Fibroblast of skin of right quadriceps (primary cell): ENCODE results near the gene NPAS3.

Experiments used
- DNase-seq: peaks from one replicate; pipeline ENCODE4 v3.0.0-alpha.2; 2013

The NPAS3 gene

GRCh38 chr14:33017016-33017415, 78.3 kb downstream of the NPAS3 start:
- no peak for DNase-seq

DNA sequence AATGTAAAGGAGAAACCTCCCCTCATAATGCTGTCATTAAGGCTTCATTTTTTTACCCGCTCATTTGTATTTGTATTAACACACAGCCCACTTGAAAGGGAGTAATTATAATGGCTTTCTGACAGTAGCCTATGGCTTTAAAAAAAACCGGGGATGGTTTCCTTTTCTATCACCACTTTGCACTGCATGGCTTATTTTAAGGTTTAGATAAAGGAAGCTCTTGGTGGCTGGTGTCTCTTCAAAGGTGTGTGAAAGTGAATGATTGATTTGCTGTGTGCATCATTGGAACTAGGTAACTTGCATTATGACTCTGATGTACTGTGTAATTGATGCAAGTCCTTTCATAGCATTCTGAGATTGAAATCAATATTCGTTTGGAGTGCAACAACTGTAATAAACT, 80.7 kb downstream of the NPAS3 start:
- no peak for DNase-seq

GRCh38 chr14:33026850-33027430, 88.3 kb downstream of the NPAS3 start:
- peak; percentile 25 for DNase-seq

- DNase-seq = no peak
Observed at GRCh38 chr14:33029511-33029910, 90.8 kb downstream of the NPAS3 start.

DNA sequence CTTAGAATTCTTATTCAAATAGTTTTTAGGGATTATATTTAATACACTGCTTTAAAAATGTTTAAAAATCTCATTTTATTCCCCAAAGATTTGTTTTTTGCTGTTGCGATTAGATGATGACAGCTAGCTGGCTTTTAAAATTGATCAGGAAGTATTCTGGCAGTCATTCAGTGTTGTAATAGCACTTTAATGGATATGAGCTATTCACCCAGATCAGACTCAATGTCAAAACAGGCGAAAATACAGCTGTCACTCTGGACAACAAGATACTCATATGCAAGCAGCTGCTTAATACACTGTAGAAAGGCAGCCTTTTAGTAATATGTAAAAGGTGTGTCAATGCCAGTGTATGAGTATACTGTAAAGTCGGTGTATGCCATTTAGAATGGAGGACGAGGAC, 91.7 kb downstream of the NPAS3 start:
- no peak for DNase-seq

DNA sequence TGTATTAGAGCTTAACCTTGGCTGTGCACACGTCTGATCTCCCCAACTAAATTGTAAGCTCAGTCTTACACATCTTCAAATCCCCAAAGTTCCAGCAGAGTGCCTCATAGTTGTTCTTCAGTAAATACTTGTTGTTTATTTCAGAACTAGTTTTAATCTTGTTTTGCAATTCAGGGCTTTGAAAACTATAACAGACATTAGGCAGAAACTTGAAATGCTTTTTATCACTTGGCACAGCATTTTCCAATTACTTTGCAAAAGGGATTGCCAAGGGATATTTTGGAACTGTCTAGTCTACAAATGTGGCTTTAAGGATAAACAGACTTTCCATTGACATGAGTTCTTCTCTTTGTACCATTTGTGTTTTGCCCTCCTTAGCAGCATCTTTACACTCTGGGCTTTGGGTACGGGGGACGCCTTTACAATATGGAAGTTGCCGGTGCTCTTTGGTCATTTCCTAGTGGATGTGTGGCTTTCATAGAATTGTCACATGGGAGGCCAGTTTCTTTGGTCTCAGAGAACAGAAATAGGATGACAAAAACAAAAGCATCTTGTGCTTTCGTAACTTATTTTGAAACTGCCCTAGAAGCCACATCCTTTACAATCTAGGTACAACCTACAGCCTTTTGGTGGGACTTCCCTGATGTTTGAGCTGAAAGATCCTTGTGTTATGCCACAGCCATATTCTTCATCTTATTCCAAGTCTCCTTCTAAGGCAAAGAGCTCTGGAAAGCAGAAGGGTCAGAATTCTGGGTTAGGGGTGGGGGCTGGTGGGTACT, 96.9 kb downstream of the NPAS3 start:
- DNase-seq = no peak

GRCh38 chr14:33039311-33039710, 100.6 kb downstream of the NPAS3 start:
- peak; percentile 2 for DNase-seq

- DNase-seq = peak; percentile 6
Observed at GRCh38 chr14:33040372-33041140, 101.9 kb downstream of the NPAS3 start.

GRCh38 chr14:33042591-33042990, 103.9 kb downstream of the NPAS3 start:
- DNase-seq = no peak

DNA sequence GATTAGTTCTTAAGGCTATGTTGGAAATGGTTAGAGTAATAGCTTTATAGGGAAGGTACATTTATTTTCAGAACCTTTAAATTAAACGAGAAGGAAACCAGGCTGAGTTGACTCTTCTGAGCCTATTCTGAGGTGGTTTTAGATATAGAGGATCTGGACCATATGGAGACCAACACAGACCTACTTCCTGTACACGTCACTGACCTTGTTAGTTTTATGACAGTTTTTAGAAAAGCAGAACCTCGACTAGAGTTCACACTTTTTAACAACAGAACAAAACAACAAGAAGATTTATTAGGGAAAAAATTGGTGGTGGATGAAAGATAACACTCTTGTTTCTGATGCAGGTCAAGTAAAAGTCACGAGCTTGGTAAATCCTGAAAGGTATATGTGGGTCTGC, 107.1 kb downstream of the NPAS3 start:
- no peak for DNase-seq

DNA sequence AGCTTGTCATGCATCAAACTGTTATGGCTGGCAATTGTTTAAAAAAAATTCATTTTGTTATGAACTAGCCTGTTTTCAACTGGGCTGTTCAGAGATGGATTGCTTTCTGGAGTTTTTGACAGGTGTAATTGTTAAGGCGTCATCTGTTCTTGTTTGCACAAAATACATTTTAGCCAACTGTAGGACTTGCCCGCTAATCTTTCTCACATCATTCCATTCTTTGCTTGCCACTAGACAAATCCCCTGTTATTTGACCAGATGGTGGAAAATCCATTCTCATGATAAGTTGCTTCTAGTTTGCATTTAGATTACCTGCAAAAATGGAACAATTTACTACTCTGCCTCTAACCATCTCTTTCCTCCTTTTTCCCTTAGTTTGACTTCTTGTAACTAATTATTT, 114.3 kb downstream of the NPAS3 start:
- DNase-seq = no peak

GRCh38 chr14:33056213-33056612, 117.5 kb downstream of the NPAS3 start:
- DNase-seq = no peak

DNA sequence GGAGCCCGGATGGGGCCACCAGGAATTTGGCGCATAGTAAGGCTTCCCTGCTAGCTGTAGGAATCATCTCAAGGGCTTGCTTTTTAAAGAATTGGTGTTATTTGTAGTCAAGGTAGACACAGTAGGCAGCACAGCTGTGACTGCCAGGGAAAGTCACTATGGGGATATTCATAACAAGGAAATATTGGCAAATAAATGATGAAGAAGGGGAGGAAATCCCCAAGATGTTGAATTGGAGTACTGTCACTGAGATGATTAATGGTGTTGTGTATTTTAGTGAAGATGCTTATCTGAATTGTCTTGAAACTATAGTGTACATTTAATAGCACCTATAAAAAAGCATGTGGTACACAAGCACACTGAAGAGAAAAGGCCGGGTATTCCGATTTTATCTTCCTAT, 118.9 kb downstream of the NPAS3 start:
- no peak for DNase-seq

DNA sequence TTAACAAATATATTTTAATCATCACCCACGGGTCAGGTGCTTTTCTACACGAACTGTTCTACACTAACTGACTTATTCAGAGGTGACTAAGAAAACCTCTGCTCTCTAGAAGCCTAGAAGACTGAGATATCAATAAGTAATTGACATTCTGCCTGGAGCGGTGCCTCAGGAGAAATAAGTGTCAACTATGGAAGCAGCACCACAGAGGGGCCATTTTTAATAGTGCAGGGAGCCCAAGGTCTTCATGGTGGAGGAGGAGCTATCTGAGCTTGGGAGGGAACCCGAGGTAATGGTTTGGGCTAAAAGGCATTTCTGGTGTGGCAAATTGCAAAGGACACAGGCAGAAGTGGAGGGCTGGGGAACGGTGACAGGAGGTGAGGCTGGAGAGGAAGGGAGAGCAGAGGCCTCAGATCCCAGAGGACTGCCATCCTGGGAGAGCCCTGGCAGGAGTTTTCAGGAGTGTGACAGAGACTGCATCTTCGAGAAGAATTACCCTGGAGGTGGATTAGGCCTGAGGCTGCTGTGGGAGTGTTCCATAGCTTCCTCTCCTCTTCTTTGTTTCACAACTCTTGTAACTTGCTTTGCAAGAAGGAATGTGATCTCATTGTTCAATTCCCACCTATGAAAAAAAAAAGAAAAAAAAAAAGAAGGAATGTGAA, 123.1 kb downstream of the NPAS3 start:
- DNase-seq = no peak

- no peak for DNase-seq
Observed at GRCh38 chr14:33062476-33062875, 123.8 kb downstream of the NPAS3 start.

GRCh38 chr14:33062881-33063280, 124.2 kb downstream of the NPAS3 start:
- DNase-seq = peak; percentile 11

DNA sequence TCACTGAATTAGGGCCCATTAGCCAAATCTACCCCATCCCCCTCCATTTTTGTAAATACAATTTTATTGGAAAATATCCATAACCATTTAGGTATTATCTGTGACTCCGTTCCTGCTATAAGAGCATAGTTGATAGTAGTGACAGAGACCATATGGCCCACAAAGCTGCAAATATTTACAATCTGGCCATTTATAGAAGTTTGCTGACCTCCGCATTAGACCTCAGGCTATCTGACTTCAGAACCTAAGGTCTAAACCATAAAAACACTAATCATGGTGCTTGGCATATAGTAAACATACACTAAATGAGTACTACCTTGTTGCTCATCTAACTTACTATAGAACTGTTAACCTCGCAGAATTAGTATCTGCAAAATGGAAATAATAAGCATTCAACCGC, 124.8 kb downstream of the NPAS3 start:
- DNase-seq = no peak

GRCh38 chr14:33065634-33066033, 127.0 kb downstream of the NPAS3 start:
- no peak for DNase-seq

GRCh38 chr14:33068040-33068439, 129.4 kb downstream of the NPAS3 start:
- DNase-seq = no peak

- no peak for DNase-seq
Observed at GRCh38 chr14:33068626-33069025, 129.9 kb downstream of the NPAS3 start.

- DNase-seq = no peak
Observed at GRCh38 chr14:33070475-33070874, 131.8 kb downstream of the NPAS3 start.

DNA sequence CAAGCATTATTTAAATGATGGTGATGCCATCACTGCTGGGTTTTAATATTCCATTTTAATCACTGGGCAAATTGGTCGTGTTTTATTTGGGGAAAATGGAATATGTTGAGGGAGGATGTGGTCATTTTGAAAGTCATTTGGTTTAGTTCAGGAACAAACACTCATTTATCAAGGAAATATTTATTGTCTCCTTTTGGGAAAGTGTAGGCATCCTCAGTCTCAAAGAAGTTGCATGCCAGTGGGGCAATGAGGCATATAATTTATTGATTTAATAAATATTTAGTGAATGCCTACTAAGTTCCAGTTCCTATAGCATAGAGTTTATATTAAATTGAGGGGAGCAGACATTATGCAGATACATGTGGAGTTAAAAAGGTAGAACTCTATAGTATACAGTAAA, 134.3 kb downstream of the NPAS3 start:
- no peak for DNase-seq

DNA sequence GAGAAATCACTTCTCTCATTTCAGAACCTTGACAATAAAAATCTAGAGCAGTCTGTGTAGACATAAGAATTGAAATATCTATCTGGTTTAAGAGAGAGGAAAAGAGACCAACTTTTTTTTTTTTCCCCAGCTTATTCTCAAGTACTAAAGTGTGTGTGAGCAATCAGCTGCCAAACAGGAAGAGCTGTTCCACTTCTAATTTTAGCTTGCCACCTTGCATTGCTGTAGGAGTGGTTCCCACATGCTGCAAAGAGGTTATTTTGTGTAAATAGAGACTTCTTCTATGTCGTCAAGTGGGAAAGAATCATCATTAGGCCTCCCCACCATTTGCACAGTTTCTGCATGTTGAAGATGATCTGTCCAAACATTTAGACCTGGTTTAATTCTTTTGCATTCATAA, 142.6 kb downstream of the NPAS3 start:
- DNase-seq = no peak

GRCh38 chr14:33085799-33086198, 147.1 kb downstream of the NPAS3 start:
- no peak for DNase-seq
